Mesodermal cell (in vitro differentiated cells): ENCODE measurements around the gene ZFAND6.

ENCODE experiments used
- H3K27ac ChIP-seq: 2 replicates; pipeline ENCODE4 v1.7.0; 2013; ENCODE audit warnings: mild to moderate bottlenecking, low read depth, low read length, moderate library complexity; ENCODE audit not compliant: severe bottlenecking
- H3K36me3 ChIP-seq: 2 replicates; pipeline ENCODE4 v1.7.1; 2013; ENCODE audit warnings: mild to moderate bottlenecking, low read length, moderate library complexity; ENCODE audit not compliant: control insufficient read depth, insufficient read depth
- H3K4me1 ChIP-seq: one replicate; pipeline ENCODE4 v1.7.1; 2013; ENCODE audit warnings: mild to moderate bottlenecking, low read length; ENCODE audit not compliant: insufficient read depth, control insufficient read depth, poor library complexity, severe bottlenecking
- H3K4me3 ChIP-seq: 2 replicates; pipeline ENCODE4 v1.7.0; 2013; ENCODE audit warnings: low read length, control low read depth, mild to moderate bottlenecking; ENCODE audit not compliant: insufficient read depth, poor library complexity, severe bottlenecking; ENCODE audit errors: extremely low read depth
- H3K9me3 ChIP-seq: 2 replicates; pipeline ENCODE4 v1.7.1; 2013; ENCODE audit warnings: mild to moderate bottlenecking, low read length, moderate library complexity; ENCODE audit not compliant: control insufficient read depth
- WGBS, 2 experiments: methylation state at CpG; one replicate each; pipeline ENCODE4 v1.1.5; 2013; ENCODE audit warnings: missing lambda C conversion rate in 2 of 2; ENCODE audit not compliant: insufficient coverage in 2 of 2; 5-methylcytosine and 5-hydroxymethylcytosine counted together

Gene ZFAND6

GRCh38 chr15:80156176-80156720, 96.8 kb downstream of the ZFAND6 start:
- no peak overlapping the region for H3K27ac ChIP-seq

DNA sequence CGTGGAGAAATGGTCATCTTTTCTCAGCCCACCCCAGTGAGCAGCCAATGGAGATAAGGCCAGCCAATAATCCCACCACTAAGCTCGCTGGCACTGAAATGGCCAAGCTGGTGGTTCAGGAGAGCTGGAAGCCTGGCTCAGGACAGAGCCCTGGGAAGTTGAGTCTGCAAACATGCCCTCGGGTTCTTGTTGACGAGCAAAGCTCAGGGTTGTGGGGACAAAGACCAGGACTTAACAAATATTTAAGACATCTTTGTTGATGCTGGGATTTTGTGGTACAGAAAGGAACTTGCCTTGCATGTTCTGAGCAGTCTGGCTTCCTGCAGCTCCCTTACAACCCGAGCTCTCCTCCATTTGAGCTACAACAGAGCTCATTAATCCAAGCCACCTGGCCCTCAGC, 97.7 kb downstream of the ZFAND6 start:
- 79 to 94% methylated on average over 3 of the region's 5 CpGs for WGBS, 2 experiments
- H3K27ac ChIP-seq: no peak overlapping the region
- no peak overlapping the region for H3K4me3 ChIP-seq
- no peaks in the 10 kb centered on the region for H3K9me3 ChIP-seq
- H3K4me1 ChIP-seq: peaks cover 35% of the 10 kb centered on the region
- peaks cover 12% of the 10 kb centered on the region for H3K36me3 ChIP-seq

More at GRCh38 chr15:80156176-80156720, 96.8 kb downstream of the ZFAND6 start:
- Histone ChIP-seq H3K9me3 (no peaks in the 10 kb centered on the region), H3K4me1 (peaks cover 31% of the 10 kb centered on the region), H3K4me3 (no peak overlapping the region), H3K36me3 (peaks cover 12% of the 10 kb centered on the region)
- WGBS, 2 experiments: 94 to 100% methylated on average over 4 to 6 of the region's 8 CpGs

DNA sequence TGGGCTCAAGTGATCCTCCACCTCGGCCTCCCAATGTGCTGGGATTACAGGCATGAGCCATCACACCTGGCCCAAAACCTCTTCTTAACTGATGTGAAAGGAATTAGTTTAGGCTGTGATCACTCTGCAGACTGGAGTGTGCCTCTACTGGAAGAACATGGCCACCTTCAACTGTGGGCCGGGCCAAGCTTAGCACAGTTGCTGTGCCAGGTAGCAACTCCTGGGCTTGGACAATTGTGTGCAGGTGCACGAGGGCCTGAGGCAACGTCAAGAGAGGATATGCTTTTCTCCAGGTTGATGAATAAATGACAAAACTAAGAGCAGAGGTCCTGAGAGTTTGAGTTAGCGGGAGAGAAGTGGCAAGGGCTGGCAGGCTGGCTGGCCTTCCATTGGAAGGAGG, 99.8 kb downstream of the ZFAND6 start:
- Histone ChIP-seq H3K4me1 (peaks cover 31% of the 10 kb centered on the region), H3K9me3 (no peaks in the 10 kb centered on the region), H3K27ac (no peak overlapping the region), H3K4me3 (no peak overlapping the region), H3K36me3 (peaks cover 15% of the 10 kb centered on the region)
- WGBS, 2 experiments: 90 to 94% methylated on average over 5 of the region's 5 CpGs

DNA sequence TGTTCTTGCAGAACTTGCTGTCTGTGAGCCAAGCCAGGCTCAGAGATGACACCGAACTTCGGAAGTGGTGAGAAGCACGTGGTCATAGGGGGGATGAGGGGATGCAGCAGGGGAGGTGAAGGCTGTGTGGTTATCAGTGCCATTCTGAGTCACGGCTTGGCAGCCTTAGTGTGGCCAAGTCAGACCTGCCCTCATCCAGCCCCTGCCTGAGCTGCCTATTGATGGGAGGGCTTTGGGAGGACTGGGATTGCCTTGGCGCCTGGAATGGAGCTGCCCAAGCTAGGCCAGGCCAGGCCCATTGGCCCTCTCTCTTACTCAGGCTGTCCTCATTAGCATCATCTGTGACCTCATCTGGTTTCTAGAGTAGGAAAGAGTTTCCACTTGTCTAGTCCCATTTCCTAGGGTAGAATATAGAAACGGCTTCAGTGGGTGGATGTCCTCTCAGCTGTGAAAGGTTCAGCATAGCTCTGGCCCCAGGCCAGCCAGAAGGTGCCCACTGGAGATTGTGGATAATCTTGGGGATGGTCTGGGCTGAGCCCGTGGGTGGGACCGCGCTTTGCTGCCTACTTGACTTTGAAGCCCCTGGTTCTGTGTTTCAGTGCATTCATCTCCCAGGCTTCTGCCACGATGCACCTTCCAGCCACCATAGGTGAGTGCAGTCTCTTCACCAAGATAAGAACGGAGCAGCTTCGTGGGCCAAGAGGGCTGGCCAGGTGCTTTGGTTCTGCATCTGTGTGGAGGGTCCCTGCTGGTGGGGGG, 100.5 kb downstream of the ZFAND6 start:
- Histone ChIP-seq H3K27ac (peak overlapping the region; percentile 78), H3K36me3 (peaks cover 15% of the 10 kb centered on the region), H3K9me3 (no peaks in the 10 kb centered on the region), H3K4me3 (no peak overlapping the region), H3K4me1 (peaks cover 28% of the 10 kb centered on the region)
- 95 to 96% methylated on average over 8 to 9 of the region's 12 CpGs for WGBS, 2 experiments

- H3K4me3 ChIP-seq: no peak overlapping the region
- WGBS, 2 experiments: 78 to 92% methylated on average over 5 of the region's 7 CpGs
- H3K9me3 ChIP-seq: no peaks in the 10 kb centered on the region
- H3K4me1 ChIP-seq: peaks cover 21% of the 10 kb centered on the region
- peak overlapping the region; percentile 78 for H3K27ac ChIP-seq
- H3K36me3 ChIP-seq: peaks cover 15% of the 10 kb centered on the region
Measured at GRCh38 chr15:80160570-80161156, 101.2 kb downstream of the ZFAND6 start.

DNA sequence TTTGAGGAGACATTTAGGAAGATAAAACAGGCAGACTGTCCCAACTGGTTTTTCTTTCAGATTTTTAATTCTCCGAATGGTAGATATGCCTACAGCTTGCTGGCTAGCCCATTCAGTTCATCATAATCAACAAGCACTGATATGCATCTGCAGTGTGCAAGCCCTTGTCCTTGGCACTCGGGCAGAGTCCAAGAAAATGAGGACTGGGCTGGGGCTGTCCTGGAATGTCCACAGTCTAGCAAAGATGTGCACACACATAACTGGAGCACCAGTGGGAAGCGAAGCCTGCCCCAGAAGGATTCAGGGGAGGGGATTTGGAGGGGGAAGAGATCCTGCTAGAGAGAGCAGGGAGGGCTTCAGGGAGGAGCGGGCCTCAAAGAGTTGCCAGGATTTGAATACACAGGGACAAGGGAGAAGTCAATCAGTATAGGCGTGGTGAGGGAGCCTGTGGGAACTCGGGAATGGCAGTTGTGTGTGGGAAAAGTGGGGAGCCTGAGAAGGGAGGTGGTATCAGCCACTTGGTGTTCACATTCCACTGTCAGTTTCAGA, 102.1 kb downstream of the ZFAND6 start:
- Histone ChIP-seq H3K36me3 (peaks cover 15% of the 10 kb centered on the region), H3K4me1 (peaks cover 16% of the 10 kb centered on the region), H3K4me3 (no peak overlapping the region), H3K9me3 (no peaks in the 10 kb centered on the region), H3K27ac (no peak overlapping the region)
- 85 to 97% methylated on average over 5 to 6 of the region's 6 CpGs for WGBS, 2 experiments

DNA sequence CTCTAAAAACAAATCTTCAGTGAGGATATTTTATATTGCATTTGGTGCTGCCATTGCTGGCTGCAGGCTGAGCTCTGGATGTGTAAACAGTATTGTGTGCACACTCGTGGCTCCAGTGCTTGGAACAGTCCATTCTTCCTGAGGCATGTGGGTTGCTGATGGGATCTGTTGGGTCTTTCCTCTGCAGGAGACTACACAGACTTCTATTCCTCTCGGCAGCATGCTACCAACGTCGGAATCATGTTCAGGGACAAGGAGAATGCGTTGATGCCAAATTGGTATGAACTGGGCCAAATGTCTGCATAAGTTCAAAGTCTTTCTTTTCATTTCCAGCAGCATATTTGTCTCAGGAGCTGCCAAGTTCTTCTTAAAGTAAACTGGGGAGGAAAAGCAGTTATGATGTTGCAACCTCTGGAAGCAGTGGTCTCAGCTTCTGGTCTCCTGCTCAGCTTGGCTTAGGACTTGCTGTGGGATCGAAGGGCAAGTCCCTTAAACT, 102.6 kb downstream of the ZFAND6 start:
- WGBS, 2 experiments: 99 to 100% methylated on average over 3 to 6 of the region's 6 CpGs
- no peak overlapping the region for H3K4me3 ChIP-seq

DNA sequence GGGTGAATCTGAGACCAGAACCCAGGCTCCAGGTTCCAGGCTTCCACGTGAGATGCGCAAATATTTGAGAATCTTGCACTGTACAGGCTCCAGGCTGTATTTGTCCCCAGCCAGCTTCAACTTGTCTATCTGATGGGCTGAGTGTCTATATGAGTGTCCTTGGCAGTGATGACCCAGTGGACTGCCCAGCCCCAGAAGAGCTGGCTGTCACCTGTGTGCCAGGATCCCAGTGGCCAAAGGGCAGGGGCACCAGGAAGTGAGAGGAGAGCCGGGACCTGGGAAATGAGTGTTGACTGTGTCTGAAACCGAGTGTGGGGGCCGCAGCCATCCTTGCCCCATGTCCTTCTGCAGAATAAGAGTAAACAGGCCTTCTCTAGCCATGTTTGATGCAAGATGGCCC, 103.7 kb downstream of the ZFAND6 start:
- Histone ChIP-seq H3K4me1 (peaks cover 16% of the 10 kb centered on the region), H3K4me3 (no peak overlapping the region), H3K9me3 (no peaks in the 10 kb centered on the region), H3K27ac (no peak overlapping the region), H3K36me3 (peaks cover 15% of the 10 kb centered on the region)
- 100% methylated on average over 3 to 5 of the region's 5 CpGs for WGBS, 2 experiments

More for the DNA sequence above, 102.6 kb downstream of the ZFAND6 start:
- Histone ChIP-seq H3K27ac (no peak overlapping the region), H3K4me1 (peaks cover 16% of the 10 kb centered on the region), H3K9me3 (no peaks in the 10 kb centered on the region), H3K36me3 (peaks cover 15% of the 10 kb centered on the region)

DNA sequence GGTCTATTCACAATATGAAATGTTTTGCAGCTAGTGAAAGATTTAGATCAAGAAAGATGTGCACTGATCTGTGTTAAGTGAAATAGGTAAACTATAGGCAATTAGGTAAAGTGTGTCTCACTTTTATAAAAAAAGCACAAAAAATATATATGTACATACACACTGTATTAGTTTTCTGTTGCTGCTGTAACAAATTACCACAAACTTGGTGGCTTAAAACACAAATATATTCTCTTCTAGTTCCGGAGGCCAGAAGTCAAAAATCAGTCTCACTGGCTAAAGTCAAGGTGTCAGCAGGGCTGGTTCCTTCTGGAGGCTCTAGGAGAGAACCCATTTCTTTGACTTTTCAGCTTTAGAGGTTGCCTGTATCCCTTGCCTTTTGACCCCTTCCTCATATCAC, 104.4 kb downstream of the ZFAND6 start:
- Histone ChIP-seq H3K36me3 (peaks cover 8% of the 10 kb centered on the region), H3K9me3 (no peaks in the 10 kb centered on the region), H3K27ac (no peak overlapping the region), H3K4me1 (peaks cover 16% of the 10 kb centered on the region), H3K4me3 (no peak overlapping the region)
- WGBS, 2 experiments: 90 to 100% methylated on average over 1 of the region's 1 CpG

- Histone ChIP-seq H3K9me3 (no peaks in the 10 kb centered on the region), H3K4me3 (no peak overlapping the region), H3K27ac (no peak overlapping the region), H3K4me1 (no peaks in the 10 kb centered on the region), H3K36me3 (peaks cover under 1% of the 10 kb centered on the region)
- WGBS, 2 experiments: 93 to 98% methylated on average over 5 to 6 of the region's 8 CpGs
Measured at GRCh38 chr15:80167936-80168335, 108.5 kb downstream of the ZFAND6 start.
